ENCODE data around the gene SPSB1. TPM values are rescaled to one million over a fixed set of nuclear protein-coding genes. Genes with fewer than 3 reads are reported as not detected.

SPSB1 gene
- total RNA-seq, 1 experiment from 2014 or later: 2.9 TPM

DNA sequence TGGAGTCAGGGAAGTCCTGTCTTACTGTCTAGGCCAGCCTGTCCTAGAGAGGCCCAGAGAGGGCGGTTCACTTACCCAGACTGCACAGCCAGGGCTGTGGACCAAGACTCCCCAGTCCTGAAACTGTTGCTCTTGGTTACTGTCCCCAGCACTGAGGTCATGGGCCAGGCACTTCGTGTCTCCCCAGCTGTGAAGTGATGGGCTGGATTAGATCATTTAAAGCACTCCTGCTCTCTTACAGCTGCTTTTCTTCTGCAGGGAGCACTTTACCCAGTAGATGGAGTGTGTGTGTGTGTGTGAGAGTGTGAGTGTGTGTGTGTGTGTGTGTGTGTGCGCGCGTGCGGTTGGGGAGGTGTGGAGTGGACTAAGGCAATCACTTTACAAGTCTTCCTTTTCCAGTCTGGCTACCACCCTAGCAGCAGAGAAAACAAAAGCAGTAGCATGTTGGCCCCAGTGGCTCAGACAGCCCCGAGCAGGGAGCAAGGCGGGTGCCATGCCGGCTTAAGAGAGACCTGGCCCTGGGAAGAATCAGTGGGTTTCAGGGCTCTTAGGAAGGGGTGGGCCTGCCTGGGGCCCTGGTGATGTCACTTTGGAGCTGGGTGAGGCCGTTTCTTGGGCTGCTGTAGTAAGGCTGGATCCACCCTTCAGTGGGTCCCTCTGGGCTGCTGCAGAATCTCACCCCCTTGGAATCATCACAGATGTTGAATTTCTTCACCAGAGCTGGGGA, 2.4 kb downstream of the SPSB1 start:
- no peak overlapping the region for H3K23ac ChIP-seq (ENCODE audit: insufficient read length, low read depth, low read length)
- no peak overlapping the region for H2AFZ ChIP-seq (ENCODE audit: low read length)
- no peaks in the 10 kb centered on the region for H3K9me3 ChIP-seq (ENCODE audit: control insufficient read depth, low read depth, low read length)
- H3K14ac ChIP-seq (ENCODE audit: insufficient read depth, low read length): no peak overlapping the region
- no peak overlapping the region for H2BK120ac ChIP-seq (ENCODE audit: low read depth, low read length, poor library complexity, severe bottlenecking)
- WGBS (ENCODE audit: extremely low coverage, insufficient read length, low lambda C conversion rate): no CpG with 5 or more reads among the region's 10 CpGs
- no peak overlapping the region for H2BK5ac ChIP-seq (ENCODE audit: insufficient read length, low read length)
- no peaks in the 10 kb centered on the region for H3K79me2 ChIP-seq (ENCODE audit: insufficient read depth, low read length)
- Mint-ChIP-seq H3K27me3 (ENCODE audit: low read depth) (peaks cover 27% of the 10 kb centered on the region), H3K9me3 (no peaks in the 10 kb centered on the region), H3K4me3 (peak overlapping the region in 1 of 2 experiments; percentile 54; a peak in 2 of 5 replicates), H3K27ac (peak overlapping the region in 1 of 3 experiments; percentile 12; a peak in 1 of 7 replicates), H3K36me3 (ENCODE audit: insufficient read depth in 1 of 3, low read depth in 3 of 3) (no peaks in the 10 kb centered on the region), H3K4me1 (peaks cover 10 to 13% of the 10 kb centered on the region in 2 experiments)
- no peaks in the 10 kb centered on the region for H3K79me1 ChIP-seq (ENCODE audit: insufficient read depth, low read depth, low read length, poor library complexity, severe bottlenecking)
- H3K56ac ChIP-seq (ENCODE audit: insufficient read length, low read depth, low read length): no peak overlapping the region
- TF ChIP-seq, protein P1, sequence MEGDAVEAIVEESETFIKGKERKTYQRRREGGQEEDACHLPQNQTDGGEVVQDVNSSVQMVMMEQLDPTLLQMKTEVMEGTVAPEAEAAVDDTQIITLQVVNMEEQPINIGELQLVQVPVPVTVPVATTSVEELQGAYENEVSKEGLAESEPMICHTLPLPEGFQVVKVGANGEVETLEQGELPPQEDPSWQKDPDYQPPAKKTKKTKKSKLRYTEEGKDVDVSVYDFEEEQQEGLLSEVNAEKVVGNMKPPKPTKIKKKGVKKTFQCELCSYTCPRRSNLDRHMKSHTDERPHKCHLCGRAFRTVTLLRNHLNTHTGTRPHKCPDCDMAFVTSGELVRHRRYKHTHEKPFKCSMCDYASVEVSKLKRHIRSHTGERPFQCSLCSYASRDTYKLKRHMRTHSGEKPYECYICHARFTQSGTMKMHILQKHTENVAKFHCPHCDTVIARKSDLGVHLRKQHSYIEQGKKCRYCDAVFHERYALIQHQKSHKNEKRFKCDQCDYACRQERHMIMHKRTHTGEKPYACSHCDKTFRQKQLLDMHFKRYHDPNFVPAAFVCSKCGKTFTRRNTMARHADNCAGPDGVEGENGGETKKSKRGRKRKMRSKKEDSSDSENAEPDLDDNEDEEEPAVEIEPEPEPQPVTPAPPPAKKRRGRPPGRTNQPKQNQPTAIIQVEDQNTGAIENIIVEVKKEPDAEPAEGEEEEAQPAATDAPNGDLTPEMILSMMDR (conservative IDR thresholded peaks at IDR 0.05): no peak
- H4K8ac ChIP-seq (replicated peaks; ENCODE audit: insufficient read length, low read depth, low read length): no peak overlapping the region
- H2AK5ac ChIP-seq (ENCODE audit: insufficient read length, low read length): no peak overlapping the region
- no peaks in the 10 kb centered on the region for H3K4me1 ChIP-seq (ENCODE audit: insufficient read depth, low read length)
- no peak overlapping the region for H2BK15ac ChIP-seq (ENCODE audit: low read depth, low read length)
- no peak overlapping the region for H3K18ac ChIP-seq (ENCODE audit: insufficient read length, low read depth, low read length)
- H3T11ph ChIP-seq (ENCODE audit: low read length): no peak overlapping the region
- H3K4me2 ChIP-seq (ENCODE audit: insufficient read depth, insufficient read length, low read length): no peak overlapping the region
- peaks cover 8% of the 10 kb centered on the region; the same call in 1 of the 2 replicates for H3K27me3 ChIP-seq (ENCODE audit: insufficient read depth, low read length)
- no peaks in the 10 kb centered on the region for H4K20me1 ChIP-seq (ENCODE audit: control insufficient read depth, insufficient read depth, insufficient read length)
- no peak overlapping the region for H3K4ac ChIP-seq (ENCODE audit: low read depth, low read length)
- H3K23me2 ChIP-seq (ENCODE audit: insufficient read length, low read depth, low read length, poor library complexity, severe bottlenecking): peaks cover 9% of the 10 kb centered on the region
- no peak overlapping the region for H2BK20ac ChIP-seq (ENCODE audit: low read depth, low read length, poor library complexity, severe bottlenecking)
- H2BK12ac ChIP-seq (ENCODE audit: insufficient read length, low read depth, low read length): no peak overlapping the region
- H4K5ac ChIP-seq (ENCODE audit: insufficient read length, low read depth, low read length): no peak overlapping the region
- no peak overlapping the region for H4K91ac ChIP-seq (ENCODE audit: insufficient read length, low read depth, low read length)
- no peak overlapping the region for H3K27ac ChIP-seq (ENCODE audit: insufficient read length, low read depth, low read length)
- H3K9ac ChIP-seq (ENCODE audit: extremely low read depth, insufficient read length, low read length): no peak overlapping the region
- no peak for DNase-seq

All from H9 (cell line).